Ovary (tissue), 9 donors: ENCODE results near the gene ERICH6. TPM values are rescaled to one million over a fixed set of nuclear protein-coding genes. Genes with fewer than 3 reads are reported as not detected.

Source experiments
- DNase-seq, 5 donors: peaks; one replicate each; pipeline ENCODE4 v3.0.0-alpha.2; 2019 to 2020
- H3K27ac ChIP-seq, 2 donors: fragments of 200-600 bp; one replicate each; pipeline versions ENCODE4 v1.5.1 to v1.8.0; 2019 to 2022
- H3K27me3 ChIP-seq: fragments of 200-600 bp; one replicate; pipeline ENCODE4 v1.8.0; 2022
- H3K36me3 ChIP-seq: fragments of 200-600 bp; sonication (generic); one replicate; pipeline ENCODE4 v1.5.1; 2019
- H3K4me1 ChIP-seq: one replicate; pipeline ENCODE4 v1.8.1; 2013; ENCODE audit warnings: mild to moderate bottlenecking, moderate library complexity; ENCODE audit not compliant: insufficient read depth
- H3K4me3 ChIP-seq: fragments of 200-600 bp; sonication (generic); one replicate; pipeline ENCODE4 v1.5.1; 2017
- H3K9me3 ChIP-seq, 2 donors: fragments of 200-600 bp in 1 of 2; sonication (generic) in 1 of 2; one replicate each; pipeline versions ENCODE4 v1.5.1 to v1.8.1; 2013 to 2019; ENCODE audit warnings: mild to moderate bottlenecking in 1 of 2, moderate library complexity in 1 of 2
- EP300 ChIP-seq: sonication (generic); formaldehyde crosslinking; IDR thresholded peaks from one replicate; pipeline ENCODE4 v1.6.1; 2017; ENCODE audit warnings: antibody characterized with exemption
- POLR2A ChIP-seq: fragments of 450-650 bp; IDR thresholded peaks from one replicate; pipeline ENCODE4 v1.6.1; 2017; ENCODE audit warnings: antibody characterized with exemption, mild to moderate bottlenecking, moderate library complexity
- whole genome bisulfite sequencing, 3 donors: extraction: QIAGEN DNeasy Blood & Tissue Kit in 1 of 3; methylation state at CpG; one replicate each; pipeline versions ENCODE4 v1.1.5 to v1.1.7; 2013 to 2017; 5-methylcytosine and 5-hydroxymethylcytosine counted together
- intact Hi-C, 4 donors: fragments of 100-400 bp; cut with DNase I; formaldehyde crosslinking; loops; one replicate each; pipeline versions ENCODE4 v1.11.0 to v1.15.1; 2022 to 2023
- polyA plus RNA-seq, 2 donors: library from polyadenylated mRNA; stranded (reverse); fragments of 200-250 nt in 1 of 2; fragments of 350-450 nt in 1 of 2; fragmentation: Illumina TruSeq in 1 of 2; extraction: RNeasy Lipid Tissue Mini Kit (QIAGEN cat#74804) in 1 of 2; gene quantifications; one replicate each; pipeline ENCODE4 v1.2.3, GENCODE V29; 2013 to 2014
- total RNA-seq, 7 donors: library from RNA; depleted of rRNA in 2 of 7; stranded (reverse); fragments of >200 nt in 2 of 7; fragmentation: NEBNext Ultra II Directional in 3 of 7; extraction: Animal tissue kit (Norgen Biotek cat#: 25700) in 3 of 7; gene quantifications; one replicate each; pipeline versions ENCODE4 v1.1.0 to v1.2.4, GENCODE V29; 2016 to 2023
- TF ChIP-seq, protein P1 (sequence below), 3 donors: fragments of 450-650 bp in 2 of 3; fragments of 200-600 bp in 1 of 3; IDR thresholded peaks; one replicate each; pipeline versions ENCODE4 v1.5.1 to v1.8.0; 2016 to 2022; ENCODE audit warnings: antibody characterized with exemption in 3 of 3, mild to moderate bottlenecking in 1 of 3
- donor health status: DM: no; HTN: no; CAD: no; lungs with moderate emphysema.
- donor health status: DM: no; HTN: no; CAD: no.
- donor health status: Bipolar disorder and iron deficiency.
- donor health status: DM: yes; HTN: yes; CAD: no.
- donor health status: DM: no; HTN: no; CAD: no.
- donor health status: DM: yes; HTN: yes; CAD: no.

Gene ERICH6
- total and polyA plus RNA-seq, 9 donors, result 0.04 to 1.3 (median 0.43) TPM; not detected in 5

- Histone ChIP-seq H3K9me3 (no peaks in the 10 kb centered on the region), H3K4me3 (no peak overlapping the region), H3K27ac (no peak overlapping the region), H3K4me1 (peaks cover 26% of the 10 kb centered on the region), H3K36me3 (no peaks in the 10 kb centered on the region), H3K27me3 (no peaks in the 10 kb centered on the region)
- WGBS, 3 donors, result 42 to 51% (median 42%) methylated on average over 12 of the region's 12 CpGs
- peak; percentile 52 to 73 (median 62) for DNase-seq
- TF ChIP-seq POLR2A, result no peak
- no peak for TF ChIP-seq EP300
- intact Hi-C loops, result no loop called here
Measured at GRCh38 chr3:150740733-150741496, 37.2 kb upstream of the ERICH6 start.

DNA sequence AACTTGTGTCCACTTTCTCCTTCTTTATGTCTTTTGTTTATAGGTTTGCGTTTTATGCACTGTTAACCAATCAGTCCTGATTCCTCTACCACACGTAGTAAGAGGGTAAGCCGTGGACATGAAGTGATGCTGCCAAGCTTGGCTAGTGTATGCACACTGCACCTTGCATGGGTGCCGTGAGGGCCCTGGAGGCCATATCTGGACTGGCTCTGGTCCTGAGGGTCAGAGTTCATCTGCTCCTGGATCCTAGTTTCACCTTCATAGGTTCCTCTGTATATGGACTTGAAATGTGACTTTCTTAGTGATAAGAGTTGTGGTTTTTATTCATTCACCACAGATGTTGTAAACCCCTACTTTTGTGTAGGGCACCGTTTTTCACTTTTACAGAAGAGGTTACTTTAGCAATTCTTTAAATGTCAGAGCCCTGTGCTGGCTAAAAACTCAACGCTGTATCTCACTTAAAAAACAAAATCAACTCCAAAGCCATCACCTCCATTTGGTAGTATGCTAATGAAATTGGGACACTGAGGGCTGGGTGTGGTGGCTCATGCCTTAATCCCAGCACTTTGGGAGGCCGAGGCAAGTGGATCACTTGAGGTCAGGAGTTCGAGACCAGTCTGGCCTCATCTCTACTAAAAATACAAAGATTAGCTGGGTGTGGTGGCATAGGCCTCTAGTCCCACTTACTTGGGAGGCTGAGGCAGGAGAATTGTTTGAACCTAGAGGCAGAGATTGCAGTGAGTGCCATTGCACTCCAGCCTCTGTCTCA lies 36.3 kb upstream of the ERICH6 start:
- Histone ChIP-seq H3K27me3 (no peaks in the 10 kb centered on the region), H3K27ac (peak overlapping the region in 1 of 2 donors; percentile 31), H3K9me3 (no peaks in the 10 kb centered on the region), H3K4me1 (peaks cover 26% of the 10 kb centered on the region), H3K36me3 (no peaks in the 10 kb centered on the region), H3K4me3 (no peak overlapping the region)
- TF ChIP-seq EP300, result no peak
- TF ChIP-seq POLR2A, result no peak
- TF ChIP-seq, protein P1, sequence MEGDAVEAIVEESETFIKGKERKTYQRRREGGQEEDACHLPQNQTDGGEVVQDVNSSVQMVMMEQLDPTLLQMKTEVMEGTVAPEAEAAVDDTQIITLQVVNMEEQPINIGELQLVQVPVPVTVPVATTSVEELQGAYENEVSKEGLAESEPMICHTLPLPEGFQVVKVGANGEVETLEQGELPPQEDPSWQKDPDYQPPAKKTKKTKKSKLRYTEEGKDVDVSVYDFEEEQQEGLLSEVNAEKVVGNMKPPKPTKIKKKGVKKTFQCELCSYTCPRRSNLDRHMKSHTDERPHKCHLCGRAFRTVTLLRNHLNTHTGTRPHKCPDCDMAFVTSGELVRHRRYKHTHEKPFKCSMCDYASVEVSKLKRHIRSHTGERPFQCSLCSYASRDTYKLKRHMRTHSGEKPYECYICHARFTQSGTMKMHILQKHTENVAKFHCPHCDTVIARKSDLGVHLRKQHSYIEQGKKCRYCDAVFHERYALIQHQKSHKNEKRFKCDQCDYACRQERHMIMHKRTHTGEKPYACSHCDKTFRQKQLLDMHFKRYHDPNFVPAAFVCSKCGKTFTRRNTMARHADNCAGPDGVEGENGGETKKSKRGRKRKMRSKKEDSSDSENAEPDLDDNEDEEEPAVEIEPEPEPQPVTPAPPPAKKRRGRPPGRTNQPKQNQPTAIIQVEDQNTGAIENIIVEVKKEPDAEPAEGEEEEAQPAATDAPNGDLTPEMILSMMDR (IDR thresholded peaks at IDR 0.05), result no peak
- intact Hi-C loops, result no loop called here
- WGBS, 3 donors, result 85 to 89% (median 87%) methylated on average over 8 of the region's 8 CpGs
- DNase-seq, result no peak

- Histone ChIP-seq H3K27me3 (no peaks in the 10 kb centered on the region), H3K36me3 (no peaks in the 10 kb centered on the region), H3K9me3 (no peaks in the 10 kb centered on the region), H3K4me1 (peaks cover 26% of the 10 kb centered on the region), H3K4me3 (no peak overlapping the region), H3K27ac (no peak overlapping the region)
- WGBS, 3 donors, result 51 to 57% (median 56%) methylated on average over 7 of the region's 7 CpGs
- no peak for DNase-seq
- TF ChIP-seq EP300 (no peak), POLR2A (no peak)
- TF ChIP-seq, protein P1 (IDR thresholded peaks at IDR 0.05), result no peak
- intact Hi-C loops, result no loop called here
Measured at GRCh38 chr3:150739200-150739863, 35.6 kb upstream of the ERICH6 start.

DNA sequence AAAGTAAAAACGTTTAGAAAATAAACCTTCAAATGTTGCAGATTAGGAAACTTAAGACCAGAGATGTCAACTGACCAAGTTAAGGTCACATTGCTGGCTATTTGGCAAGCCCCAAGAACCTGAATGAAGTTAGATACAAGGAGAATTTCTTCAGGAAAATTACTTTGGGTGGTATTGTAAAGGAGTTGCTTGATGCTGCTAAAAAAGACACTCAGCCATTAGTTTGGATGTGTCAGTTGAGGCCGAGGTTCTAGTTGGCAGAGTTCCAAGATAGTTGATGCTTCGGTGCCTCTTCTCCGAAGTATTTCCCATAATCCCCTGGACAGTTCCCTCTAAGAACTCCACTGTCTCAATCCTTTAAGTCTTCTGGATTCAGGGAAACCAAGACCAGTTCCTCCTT lies 35.0 kb upstream of the ERICH6 start:
- no peak for DNase-seq

More for the DNA sequence above, 35.0 kb upstream of the ERICH6 start:
- Histone ChIP-seq H3K27me3 (no peaks in the 10 kb centered on the region), H3K27ac (peak overlapping the region; percentile 46 to 69), H3K36me3 (no peaks in the 10 kb centered on the region), H3K9me3 (no peaks in the 10 kb centered on the region), H3K4me1 (peaks cover 25% of the 10 kb centered on the region), H3K4me3 (no peak overlapping the region)
- 14 to 23% (median 15%) methylated on average over 4 of the region's 4 CpGs for WGBS, 3 donors
- TF ChIP-seq, protein P1 (IDR thresholded peaks at IDR 0.05), result no peak
- TF ChIP-seq POLR2A (no peak), EP300 (no peak)
- intact Hi-C loops, result no loop called here
